Measurements from ENCODE around the gene FAM76A.

Gene FAM76A

GRCh38 chr1:27744556-27744955 lies 18.8 kb downstream of the FAM76A start:
- H2BK15ac ChIP-seq (ENCODE audit: low read length), result no peak overlapping the region
- WGBS, 2 donors (ENCODE audit: extremely low coverage in 2 of 2, insufficient read length in 2 of 2, insufficient replicate concordance in 1 of 2), result no CpG with 5 or more reads among the region's 5 CpGs
- DNase-seq (ENCODE audit: low spot score), result no peak
- H3K23ac ChIP-seq (ENCODE audit: low read depth, low read length, poor library complexity), result no peak overlapping the region
- H4K8ac ChIP-seq (ENCODE audit: low read depth, low read length), result no peak overlapping the region
- H3K36me3 ChIP-seq (replicated peaks in 1 of 2; ENCODE audit: control insufficient read depth in 2 of 2, insufficient read depth in 2 of 2, low read length in 2 of 2), result peaks cover 10 to 42% of the 10 kb centered on the region in 2 donors
- no peaks in the 10 kb centered on the region for H3K27me3 ChIP-seq (ENCODE audit: control insufficient read depth in 3 of 3, insufficient read depth in 3 of 3, low read depth in 1 of 3, low read length in 3 of 3)
- no peaks in the 10 kb centered on the region for H3K9me3 ChIP-seq (replicated peaks in 1 of 2; ENCODE audit: control insufficient read depth in 2 of 2, insufficient read depth in 1 of 2, low read depth in 1 of 2, low read length in 2 of 2)
- no peaks in the 10 kb centered on the region for H3K79me1 ChIP-seq (ENCODE audit: low read depth, low read length)
- H2BK120ac ChIP-seq (ENCODE audit: low read depth, low read length), result no peak overlapping the region
- no peak overlapping the region for H2BK12ac ChIP-seq (ENCODE audit: low read length)
- no peak overlapping the region for H4K91ac ChIP-seq (ENCODE audit: low read depth, low read length, poor library complexity)
- no peak overlapping the region for H2AFZ ChIP-seq (ENCODE audit: low read length)
- no peak overlapping the region for H3K4me2 ChIP-seq (ENCODE audit: insufficient read depth, low read length, poor library complexity, severe bottlenecking)
- no peak overlapping the region for H3K4me3 ChIP-seq (ENCODE audit: low read length in 2 of 2)
- H3K14ac ChIP-seq (ENCODE audit: low read length), result no peak overlapping the region
- H3K27ac ChIP-seq (replicated peaks; ENCODE audit: low read length), result no peak overlapping the region
- H3K18ac ChIP-seq (ENCODE audit: low read length), result no peak overlapping the region
- H3K9ac ChIP-seq (ENCODE audit: low read depth, low read length, poor library complexity), result no peak overlapping the region
- H3K4ac ChIP-seq (ENCODE audit: low read length), result no peak overlapping the region
- H2AK5ac ChIP-seq (ENCODE audit: low read depth, low read length), result no peak overlapping the region
- no peaks in the 10 kb centered on the region for H3K4me1 ChIP-seq (ENCODE audit: control insufficient read depth in 2 of 2, insufficient read depth in 1 of 2, low read depth in 1 of 2, low read length in 2 of 2)
- no peak overlapping the region for H2BK5ac ChIP-seq (ENCODE audit: low read length)

GRCh38 chr1:27745466-27745865 lies 19.7 kb downstream of the FAM76A start:
- Histone ChIP-seq H2BK12ac (ENCODE audit: low read length) (no peak overlapping the region), H2AFZ (ENCODE audit: low read length) (no peak overlapping the region), H3K23ac (ENCODE audit: low read depth, low read length, poor library complexity) (no peak overlapping the region), H3K79me1 (ENCODE audit: low read depth, low read length) (no peaks in the 10 kb centered on the region), H3K18ac (ENCODE audit: low read length) (no peak overlapping the region), H4K91ac (ENCODE audit: low read depth, low read length, poor library complexity) (no peak overlapping the region), H3K4me2 (ENCODE audit: insufficient read depth, low read length, poor library complexity, severe bottlenecking) (no peak overlapping the region), H2BK5ac (ENCODE audit: low read length) (no peak overlapping the region), H2BK15ac (ENCODE audit: low read length) (no peak overlapping the region), H2BK120ac (ENCODE audit: low read depth, low read length) (no peak overlapping the region), H3K14ac (ENCODE audit: low read length) (no peak overlapping the region), H3K27ac (replicated peaks; ENCODE audit: low read length) (no peak overlapping the region), H3K4ac (ENCODE audit: low read length) (no peak overlapping the region), H3K36me3 (replicated peaks in 1 of 2; ENCODE audit: control insufficient read depth in 2 of 2, insufficient read depth in 2 of 2, low read length in 2 of 2) (peaks cover 13 to 47% of the 10 kb centered on the region in 2 donors), H3K9me3 (replicated peaks in 1 of 2; ENCODE audit: control insufficient read depth in 2 of 2, insufficient read depth in 1 of 2, low read depth in 1 of 2, low read length in 2 of 2) (no peaks in the 10 kb centered on the region), H3K9ac (ENCODE audit: low read depth, low read length, poor library complexity) (no peak overlapping the region), H4K8ac (ENCODE audit: low read depth, low read length) (no peak overlapping the region), H3K4me1 (ENCODE audit: control insufficient read depth in 2 of 2, insufficient read depth in 1 of 2, low read depth in 1 of 2, low read length in 2 of 2) (no peaks in the 10 kb centered on the region), H2AK5ac (ENCODE audit: low read depth, low read length) (no peak overlapping the region), H3K4me3 (ENCODE audit: low read length in 2 of 2) (no peak overlapping the region), H3K27me3 (ENCODE audit: control insufficient read depth in 3 of 3, insufficient read depth in 3 of 3, low read depth in 1 of 3, low read length in 3 of 3) (no peaks in the 10 kb centered on the region)
- no peak for DNase-seq (ENCODE audit: low spot score)
- WGBS, 2 donors (ENCODE audit: extremely low coverage in 2 of 2, insufficient read length in 2 of 2, insufficient replicate concordance in 1 of 2), result no CpG with 5 or more reads among the region's 4 CpGs

GRCh38 chr1:27752360-27752759 lies 26.6 kb downstream of the FAM76A start:
- Histone ChIP-seq H3K14ac (ENCODE audit: low read length) (no peak overlapping the region), H2BK5ac (ENCODE audit: low read length) (no peak overlapping the region), H3K18ac (ENCODE audit: low read length) (no peak overlapping the region), H3K23ac (ENCODE audit: low read depth, low read length, poor library complexity) (no peak overlapping the region), H4K91ac (ENCODE audit: low read depth, low read length, poor library complexity) (no peak overlapping the region), H3K4me1 (ENCODE audit: control insufficient read depth in 2 of 2, insufficient read depth in 1 of 2, low read depth in 1 of 2, low read length in 2 of 2) (no peaks in the 10 kb centered on the region), H3K4me2 (ENCODE audit: insufficient read depth, low read length, poor library complexity, severe bottlenecking) (no peak overlapping the region), H3K9ac (ENCODE audit: low read depth, low read length, poor library complexity) (no peak overlapping the region), H2BK12ac (ENCODE audit: low read length) (no peak overlapping the region), H3K4ac (ENCODE audit: low read length) (no peak overlapping the region), H2BK120ac (ENCODE audit: low read depth, low read length) (no peak overlapping the region), H3K4me3 (ENCODE audit: low read length in 2 of 2) (no peak overlapping the region), H3K36me3 (replicated peaks in 1 of 2; ENCODE audit: control insufficient read depth in 2 of 2, insufficient read depth in 2 of 2, low read length in 2 of 2) (peaks cover 13 to 58% of the 10 kb centered on the region in 2 donors), H2BK15ac (ENCODE audit: low read length) (no peak overlapping the region), H4K8ac (ENCODE audit: low read depth, low read length) (no peak overlapping the region), H3K9me3 (replicated peaks in 1 of 2; ENCODE audit: control insufficient read depth in 2 of 2, insufficient read depth in 1 of 2, low read depth in 1 of 2, low read length in 2 of 2) (no peaks in the 10 kb centered on the region), H3K79me1 (ENCODE audit: low read depth, low read length) (no peaks in the 10 kb centered on the region), H2AK5ac (ENCODE audit: low read depth, low read length) (no peak overlapping the region), H3K27ac (replicated peaks; ENCODE audit: low read length) (no peak overlapping the region), H2AFZ (ENCODE audit: low read length) (no peak overlapping the region), H3K27me3 (ENCODE audit: control insufficient read depth in 3 of 3, insufficient read depth in 3 of 3, low read depth in 1 of 3, low read length in 3 of 3) (no peaks in the 10 kb centered on the region)
- no CpG with 5 or more reads among the region's 3 CpGs for WGBS, 2 donors (ENCODE audit: extremely low coverage in 2 of 2, insufficient read length in 2 of 2, insufficient replicate concordance in 1 of 2)
- DNase-seq (ENCODE audit: low spot score), result no peak

- Histone ChIP-seq H3K4me3 (ENCODE audit: low read length in 2 of 2) (no peak overlapping the region), H3K79me1 (ENCODE audit: low read depth, low read length) (no peaks in the 10 kb centered on the region), H3K23ac (ENCODE audit: low read depth, low read length, poor library complexity) (no peak overlapping the region), H3K4ac (ENCODE audit: low read length) (no peak overlapping the region), H3K27ac (replicated peaks; ENCODE audit: low read length) (no peak overlapping the region), H2BK15ac (ENCODE audit: low read length) (no peak overlapping the region), H2BK12ac (ENCODE audit: low read length) (no peak overlapping the region), H2AFZ (ENCODE audit: low read length) (no peak overlapping the region), H3K4me1 (ENCODE audit: control insufficient read depth in 2 of 2, insufficient read depth in 1 of 2, low read depth in 1 of 2, low read length in 2 of 2) (no peaks in the 10 kb centered on the region), H3K9ac (ENCODE audit: low read depth, low read length, poor library complexity) (no peak overlapping the region), H3K27me3 (ENCODE audit: control insufficient read depth in 3 of 3, insufficient read depth in 3 of 3, low read depth in 1 of 3, low read length in 3 of 3) (no peaks in the 10 kb centered on the region), H3K4me2 (ENCODE audit: insufficient read depth, low read length, poor library complexity, severe bottlenecking) (no peak overlapping the region), H3K18ac (ENCODE audit: low read length) (no peak overlapping the region), H2AK5ac (ENCODE audit: low read depth, low read length) (no peak overlapping the region), H4K8ac (ENCODE audit: low read depth, low read length) (no peak overlapping the region), H4K91ac (ENCODE audit: low read depth, low read length, poor library complexity) (no peak overlapping the region), H3K14ac (ENCODE audit: low read length) (no peak overlapping the region), H2BK5ac (ENCODE audit: low read length) (no peak overlapping the region), H2BK120ac (ENCODE audit: low read depth, low read length) (no peak overlapping the region), H3K9me3 (replicated peaks in 1 of 2; ENCODE audit: control insufficient read depth in 2 of 2, insufficient read depth in 1 of 2, low read depth in 1 of 2, low read length in 2 of 2) (no peaks in the 10 kb centered on the region), H3K36me3 (replicated peaks in 1 of 2; ENCODE audit: control insufficient read depth in 2 of 2, insufficient read depth in 2 of 2, low read length in 2 of 2) (peaks cover 12 to 63% of the 10 kb centered on the region in 2 donors)
- DNase-seq (ENCODE audit: low spot score), result no peak
- WGBS, 2 donors (ENCODE audit: extremely low coverage in 2 of 2, insufficient read length in 2 of 2, insufficient replicate concordance in 1 of 2), result no CpG with 5 or more reads among the region's 1 CpG
These were observed 29.5 kb downstream of the FAM76A start for GRCh38 chr1:27755286-27755685.
